Stomach (tissue), 9 donors: ENCODE data around the gene CELF2. TPM values are rescaled to one million over a fixed set of nuclear protein-coding genes. Genes with fewer than 3 reads are reported as not detected.

Experiments used
- DNase-seq, 2 donors: peaks; one replicate each; pipeline versions ENCODE4 v3.0.0 to v3.0.0-alpha.2; 2013 to 2019
- H3K27ac ChIP-seq, 5 donors: fragments of 200-600 bp in 4 of 5; sonication (generic) in 4 of 5; one replicate each; pipeline ENCODE4 v1.5.1; 2013 to 2019; ENCODE audit warnings: mild to moderate bottlenecking in 1 of 5, moderate library complexity in 1 of 5
- H3K27me3 ChIP-seq, 3 donors: fragments of 200-600 bp; sonication (generic); one replicate each; pipeline ENCODE4 v1.5.1; 2017 to 2019; ENCODE audit warnings: mixed run types in 1 of 3
- H3K36me3 ChIP-seq, 4 donors: fragments of 200-600 bp; sonication (generic); 1 replicate in 3 of 4; 2 replicates in 1 of 4; pipeline ENCODE4 v1.5.1; 2016 to 2019
- H3K4me1 ChIP-seq, 4 donors: fragments of 200-600 bp; sonication (generic); one replicate each; pipeline ENCODE4 v1.5.1; 2016 to 2019
- H3K4me3 ChIP-seq, 4 donors: fragments of 200-600 bp; sonication (generic) in 3 of 4; one replicate each; pipeline ENCODE4 v1.5.1; 2016 to 2019; ENCODE audit warnings: mild to moderate bottlenecking in 1 of 4
- H3K9me3 ChIP-seq, 4 donors: fragments of 200-600 bp; sonication (generic); one replicate each; pipeline ENCODE4 v1.5.1; 2016 to 2019
- EP300 ChIP-seq: sonication (generic); formaldehyde crosslinking; IDR thresholded peaks from one replicate; pipeline ENCODE4 v1.6.1; 2017; ENCODE audit warnings: antibody characterized with exemption
- POLR2A ChIP-seq, 4 donors: fragments of 450-650 bp; IDR thresholded peaks; one replicate each; pipeline ENCODE4 v1.6.1; 2016; ENCODE audit warnings: antibody characterized with exemption in 4 of 4, control low read depth in 2 of 4, mild to moderate bottlenecking in 1 of 4, moderate library complexity in 1 of 4
- POLR2AphosphoS5 ChIP-seq, 3 donors: sonication (generic); formaldehyde crosslinking; IDR thresholded peaks; one replicate each; pipeline ENCODE4 v1.6.1; 2016; ENCODE audit warnings: antibody characterized with exemption in 3 of 3
- WGBS, 5 donors: extraction: QIAGEN DNeasy Blood & Tissue Kit in 3 of 5; methylation state at CpG; one replicate each; pipeline versions ENCODE4 v1.1.5 to v1.1.7; 2013 to 2018; 5-methylcytosine and 5-hydroxymethylcytosine counted together
- intact Hi-C: fragments of 100-400 bp; cut with DNase I; formaldehyde crosslinking; loops from one replicate; pipeline ENCODE4 v1.15.1; 2023; ENCODE audit warnings: low total_unique reads
- polyA plus RNA-seq, 3 donors: library from polyadenylated mRNA; stranded (reverse); fragments of 200-250 nt; gene quantifications; one replicate each; pipeline ENCODE4 v1.2.3, GENCODE V29; 2013
- total RNA-seq, 5 donors: library from RNA; depleted of rRNA; stranded (reverse); fragments of >200 nt; gene quantifications; one replicate each; pipeline versions ENCODE4 v1.1.0 to v1.2.3, GENCODE V29; 2014 to 2016
- TF ChIP-seq, protein P1 (sequence below), 7 experiments: fragments of 450-650 bp in 4 of 7; fragments of 200-600 bp in 3 of 7; sonication (generic) in 3 of 7; IDR thresholded peaks; one replicate each; pipeline ENCODE4 v1.5.1; 2016 to 2019; ENCODE audit warnings: antibody characterized with exemption in 7 of 7, control low read depth in 2 of 7, mild to moderate bottlenecking in 1 of 7
- donor health status: healthy with polysubstance abuse.
- donor health status: Bipolar disorder and iron deficiency.
- donor health status: healthy.

Gene CELF2
- total and polyA plus RNA-seq, 8 donors, result 3.9 to 65.3 (median 36.1) TPM

DNA sequence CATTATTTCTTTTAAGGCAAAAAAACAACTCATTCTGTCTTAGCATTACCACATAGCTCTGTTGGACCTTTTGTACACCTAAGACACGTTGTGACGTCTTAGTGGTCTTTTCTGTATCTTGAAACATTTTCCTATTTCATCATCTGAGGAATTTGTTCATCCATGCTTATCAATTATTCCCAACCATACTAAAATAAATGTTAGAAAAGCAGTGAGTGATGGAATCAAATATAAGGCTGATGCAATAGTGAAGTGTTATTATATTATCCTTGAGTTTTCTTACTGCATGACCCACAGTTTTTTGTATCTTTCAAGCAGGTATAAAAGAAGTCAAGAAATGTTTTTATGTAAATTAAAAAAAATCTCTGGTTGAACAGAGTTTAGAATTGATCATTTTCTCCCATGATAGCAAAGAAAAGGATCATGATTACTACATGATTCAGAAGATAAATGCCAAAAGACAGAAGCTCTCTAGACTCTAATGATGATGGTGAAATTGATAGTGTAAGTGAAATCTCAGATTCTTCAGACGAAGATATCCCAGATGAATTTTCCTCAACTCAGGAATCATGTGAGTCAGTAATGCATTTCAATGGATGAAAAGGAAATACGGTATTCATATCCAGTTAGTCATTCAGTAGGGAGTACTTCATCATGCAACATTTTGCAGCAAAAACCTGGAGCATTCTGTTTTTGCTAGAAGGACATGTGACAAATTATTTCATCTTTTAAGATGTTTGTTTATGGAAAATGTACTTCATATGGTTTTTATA, 51.4 kb downstream of the CELF2 start:
- peaks cover 0 to 13% (median 0%) of the 10 kb centered on the region in 4 donors for H3K4me1 ChIP-seq
- no peaks in the 10 kb centered on the region for H3K36me3 ChIP-seq
- no peak for TF ChIP-seq POLR2AphosphoS5 (IDR thresholded peaks at IDR 0.05)
- intact Hi-C loops, result no loop called here
- H3K27ac ChIP-seq, result no peak overlapping the region
- DNase-seq, result no peak
- WGBS, 5 donors, result 86 to 91% (median 87%) methylated on average over 4 of the region's 4 CpGs
- H3K4me3 ChIP-seq, result no peak overlapping the region
- H3K27me3 ChIP-seq, result no peaks in the 10 kb centered on the region
- H3K9me3 ChIP-seq, result no peaks in the 10 kb centered on the region

DNA sequence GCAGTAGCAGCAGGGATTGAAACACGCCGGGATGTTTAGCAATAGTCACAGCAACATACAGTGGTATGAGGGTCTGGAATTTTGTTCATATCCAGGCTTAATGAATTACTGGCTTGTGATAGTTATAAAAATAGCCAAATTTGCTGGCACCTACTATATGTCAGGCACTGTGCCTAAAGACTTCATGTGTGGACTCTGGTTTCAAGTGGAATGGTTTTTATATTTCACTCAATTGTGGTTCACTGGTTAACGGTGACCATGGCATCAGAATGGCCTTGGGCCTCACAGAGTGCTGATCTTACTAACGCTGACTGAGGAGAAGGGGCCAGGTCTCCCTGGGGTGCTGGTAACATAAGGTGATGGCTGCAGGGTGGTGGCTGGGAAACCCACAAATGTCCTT, 55.7 kb downstream of the CELF2 start:
- Histone ChIP-seq H3K27ac (no peak overlapping the region), H3K4me1 (peaks cover 0 to 9% (median 0%) of the 10 kb centered on the region in 4 donors), H3K4me3 (no peak overlapping the region), H3K27me3 (no peaks in the 10 kb centered on the region), H3K36me3 (no peaks in the 10 kb centered on the region), H3K9me3 (no peaks in the 10 kb centered on the region)
- TF ChIP-seq, protein P1, sequence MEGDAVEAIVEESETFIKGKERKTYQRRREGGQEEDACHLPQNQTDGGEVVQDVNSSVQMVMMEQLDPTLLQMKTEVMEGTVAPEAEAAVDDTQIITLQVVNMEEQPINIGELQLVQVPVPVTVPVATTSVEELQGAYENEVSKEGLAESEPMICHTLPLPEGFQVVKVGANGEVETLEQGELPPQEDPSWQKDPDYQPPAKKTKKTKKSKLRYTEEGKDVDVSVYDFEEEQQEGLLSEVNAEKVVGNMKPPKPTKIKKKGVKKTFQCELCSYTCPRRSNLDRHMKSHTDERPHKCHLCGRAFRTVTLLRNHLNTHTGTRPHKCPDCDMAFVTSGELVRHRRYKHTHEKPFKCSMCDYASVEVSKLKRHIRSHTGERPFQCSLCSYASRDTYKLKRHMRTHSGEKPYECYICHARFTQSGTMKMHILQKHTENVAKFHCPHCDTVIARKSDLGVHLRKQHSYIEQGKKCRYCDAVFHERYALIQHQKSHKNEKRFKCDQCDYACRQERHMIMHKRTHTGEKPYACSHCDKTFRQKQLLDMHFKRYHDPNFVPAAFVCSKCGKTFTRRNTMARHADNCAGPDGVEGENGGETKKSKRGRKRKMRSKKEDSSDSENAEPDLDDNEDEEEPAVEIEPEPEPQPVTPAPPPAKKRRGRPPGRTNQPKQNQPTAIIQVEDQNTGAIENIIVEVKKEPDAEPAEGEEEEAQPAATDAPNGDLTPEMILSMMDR (IDR thresholded peaks at IDR 0.05), result no peak
- TF ChIP-seq POLR2AphosphoS5 (IDR thresholded peaks at IDR 0.05) (no peak), EP300 (no peak), POLR2A (IDR thresholded peaks at IDR 0.05) (no peak)
- intact Hi-C loops, result no loop called here
- DNase-seq, result peak in 1 of 2 donors; percentile 23
- 62 to 78% (median 72%) methylated on average over 4 of the region's 4 CpGs for WGBS, 5 donors

DNA sequence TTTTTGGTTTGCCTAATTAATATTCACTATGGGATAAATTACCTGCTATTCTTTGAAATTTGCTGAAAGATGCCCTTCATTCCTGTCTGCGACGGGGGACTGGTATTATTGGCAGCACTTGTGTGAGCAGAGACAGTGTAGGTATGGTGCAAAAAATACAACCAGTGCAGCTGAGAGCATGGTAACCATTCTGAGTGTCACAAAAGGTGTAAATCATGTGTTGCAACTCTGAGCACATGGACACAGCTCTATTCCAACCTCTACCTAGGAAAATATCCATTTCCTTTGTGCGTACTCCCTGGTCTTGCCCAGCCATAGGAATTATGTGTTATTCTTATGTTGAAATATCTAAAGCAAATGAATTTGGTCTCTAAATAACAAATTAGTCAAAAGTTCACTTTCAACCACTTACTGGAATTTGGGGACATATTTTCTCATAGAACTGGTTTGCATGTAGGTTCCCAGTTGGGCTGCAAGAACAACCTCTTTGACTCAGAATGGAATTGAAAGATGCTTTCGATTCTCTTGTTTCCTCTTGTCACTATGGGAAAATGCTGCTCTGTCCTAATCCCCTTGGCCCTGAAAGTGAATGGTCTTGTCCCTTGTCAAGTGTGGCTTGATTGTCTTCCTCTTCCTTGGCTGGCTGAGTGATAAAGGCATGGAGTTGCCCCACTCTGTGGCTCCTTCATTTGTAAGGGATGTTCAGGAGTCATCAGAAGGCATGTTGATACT, 57.0 kb downstream of the CELF2 start:
- TF ChIP-seq EP300, result no peak
- TF ChIP-seq, protein P1 (IDR thresholded peaks at IDR 0.05), result no peak
- no peak for TF ChIP-seq POLR2A (IDR thresholded peaks at IDR 0.05)
- no peak for TF ChIP-seq POLR2AphosphoS5 (IDR thresholded peaks at IDR 0.05)
- no peaks in the 10 kb centered on the region for H3K9me3 ChIP-seq
- no peaks in the 10 kb centered on the region for H3K36me3 ChIP-seq
- no peak overlapping the region for H3K4me3 ChIP-seq
- no peak overlapping the region for H3K27ac ChIP-seq
- WGBS, 5 donors, result 83 to 93% (median 90%) methylated on average over 4 of the region's 4 CpGs
- intact Hi-C loops, result no loop called here
- no peak for DNase-seq
- H3K27me3 ChIP-seq, result no peaks in the 10 kb centered on the region
- H3K4me1 ChIP-seq, result peaks cover 0 to 9% (median 0%) of the 10 kb centered on the region in 4 donors

DNA sequence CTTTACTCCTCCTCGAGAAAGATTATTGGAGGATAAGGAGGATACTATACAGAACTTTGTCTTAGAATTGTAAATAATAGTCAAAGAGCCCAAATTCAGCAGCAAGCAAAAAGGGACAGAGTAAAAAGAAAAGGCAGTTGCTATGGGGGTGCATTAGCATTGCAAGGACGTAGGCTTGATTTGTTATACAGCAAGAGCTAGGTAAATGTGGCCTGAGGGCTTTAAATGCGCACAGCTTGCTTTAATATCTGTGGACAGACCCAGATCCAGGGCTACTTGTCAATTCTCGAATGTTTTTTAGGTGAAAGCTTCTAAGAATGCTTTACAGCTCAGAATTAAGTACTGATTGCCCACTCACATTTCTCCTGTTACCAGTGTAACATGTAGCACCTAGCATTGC, 58.5 kb downstream of the CELF2 start:
- no peak for DNase-seq
- no peak overlapping the region for H3K4me3 ChIP-seq
- H3K4me1 ChIP-seq, result peaks cover 0 to 9% (median 0%) of the 10 kb centered on the region in 4 donors
- intact Hi-C loops, result no loop called here
- no peak overlapping the region for H3K27ac ChIP-seq
- WGBS, 5 donors, result 74 to 82% (median 79%) methylated on average over 4 of the region's 4 CpGs
- TF ChIP-seq POLR2A (IDR thresholded peaks at IDR 0.05) (no peak), EP300 (no peak)
- TF ChIP-seq, protein P1 (IDR thresholded peaks at IDR 0.05), result no peak
- no peaks in the 10 kb centered on the region for H3K27me3 ChIP-seq
- H3K9me3 ChIP-seq, result no peaks in the 10 kb centered on the region
- H3K36me3 ChIP-seq, result no peaks in the 10 kb centered on the region
